HG02943 (cell line): Measurements from ENCODE around the gene PLPP4.

ENCODE experiments used
- ATAC-seq: cut with Tn5 transposase; IDR thresholded peaks from one replicate; pipeline ENCODE4 v1.9.1; 2021; ENCODE audit warnings: mild to moderate bottlenecking, low read depth, moderate library complexity; ENCODE audit not compliant: unreplicated experiment

The PLPP4 gene

GRCh38 chr10:120455606-120456005 is 1.4 kb upstream of the PLPP4 start:
- ATAC-seq: no peak

- no peak for ATAC-seq
These were observed 843 bp upstream of the PLPP4 start for GRCh38 chr10:120456143-120456625.

GRCh38 chr10:120457431-120458172 is 575 bp downstream of the PLPP4 start:
- no peak for ATAC-seq

- ATAC-seq: no peak
These were observed 1.4 kb downstream of the PLPP4 start for GRCh38 chr10:120458432-120458831.

GRCh38 chr10:120459185-120459584 is 2.2 kb downstream of the PLPP4 start:
- ATAC-seq: no peak

GRCh38 chr10:120460186-120460585 is 3.2 kb downstream of the PLPP4 start:
- no peak for ATAC-seq

GRCh38 chr10:120460776-120461175 is 3.7 kb downstream of the PLPP4 start:
- no peak for ATAC-seq

GRCh38 chr10:120462018-120462682 is 5.1 kb downstream of the PLPP4 start:
- ATAC-seq: no peak

GRCh38 chr10:120465138-120465537 is 8.1 kb downstream of the PLPP4 start:
- no peak for ATAC-seq

- ATAC-seq: no peak
These were observed 9.0 kb downstream of the PLPP4 start for GRCh38 chr10:120466006-120466405.

GRCh38 chr10:120473593-120473992 is 16.6 kb downstream of the PLPP4 start:
- ATAC-seq: no peak

- ATAC-seq: no peak
These were observed 17.9 kb downstream of the PLPP4 start for GRCh38 chr10:120474956-120475355.

GRCh38 chr10:120475844-120476791 is 19.1 kb downstream of the PLPP4 start:
- no peak for ATAC-seq

- ATAC-seq: no peak
These were observed 20.2 kb downstream of the PLPP4 start for GRCh38 chr10:120477021-120477742.

- no peak for ATAC-seq
These were observed 20.7 kb downstream of the PLPP4 start for GRCh38 chr10:120477743-120478141.

GRCh38 chr10:120478386-120478785 is 21.4 kb downstream of the PLPP4 start:
- ATAC-seq: no peak

GRCh38 chr10:120479506-120479905 is 22.5 kb downstream of the PLPP4 start:
- no peak for ATAC-seq

GRCh38 chr10:120480065-120480600 is 23.1 kb downstream of the PLPP4 start:
- ATAC-seq: no peak

- no peak for ATAC-seq
These were observed 23.8 kb downstream of the PLPP4 start for GRCh38 chr10:120480848-120481247.

- ATAC-seq: no peak
These were observed 26.0 kb downstream of the PLPP4 start for GRCh38 chr10:120483006-120483405.
